Endodermal cell (in vitro differentiated cells): ENCODE data around the gene PTPRN2. TPM values are rescaled to one million over a fixed set of nuclear protein-coding genes. Genes with fewer than 3 reads are reported as not detected.

ENCODE experiments used
- DNase-seq: peaks from one replicate; pipeline ENCODE4 v3.0.0-alpha.2; 2017
- H3K27ac ChIP-seq: 2 replicates; pipeline ENCODE4 v1.5.1; 2013; ENCODE audit warnings: mild to moderate bottlenecking, low read depth, low read length, moderate library complexity
- H3K27me3 ChIP-seq: 2 replicates; pipeline ENCODE4 v1.6.1; 2013; ENCODE audit warnings: mild to moderate bottlenecking, low read length, moderate library complexity; ENCODE audit not compliant: insufficient read depth, control insufficient read depth, poor library complexity, severe bottlenecking
- H3K36me3 ChIP-seq: 2 replicates; pipeline ENCODE4 v1.7.0; 2013; ENCODE audit warnings: mild to moderate bottlenecking, low read length, moderate library complexity; ENCODE audit not compliant: control insufficient read depth, insufficient read depth
- H3K4me1 ChIP-seq: one replicate; pipeline ENCODE4 v1.7.0; 2013; ENCODE audit warnings: low read length; ENCODE audit not compliant: control insufficient read depth, insufficient read depth
- H3K4me3 ChIP-seq: 2 replicates; pipeline ENCODE4 v1.5.1; 2013; ENCODE audit warnings: mild to moderate bottlenecking, low read length, moderate library complexity
- H3K9ac ChIP-seq: 2 replicates; pipeline ENCODE4 v1.6.1; 2013; ENCODE audit warnings: mild to moderate bottlenecking, low read length, moderate library complexity; ENCODE audit not compliant: poor library complexity, severe bottlenecking; ENCODE audit errors: extremely low read depth
- H3K9me3 ChIP-seq: 2 replicates; pipeline ENCODE4 v1.6.1; 2013; ENCODE audit warnings: mild to moderate bottlenecking, low read length, moderate library complexity; ENCODE audit not compliant: control insufficient read depth
- H3K27ac Mint-ChIP-seq: 2 replicates; pipeline ENCODE4 v1.8.0; 2020; ENCODE audit warnings: mixed read lengths
- H3K27me3 Mint-ChIP-seq: 2 replicates; pipeline ENCODE4 v1.8.0; 2021; ENCODE audit warnings: mild to moderate bottlenecking, mixed read lengths; ENCODE audit not compliant: insufficient read depth
- H3K36me3 Mint-ChIP-seq: 2 replicates; pipeline ENCODE4 v1.8.0; 2020; ENCODE audit warnings: low read depth, mixed read lengths
- H3K4me1 Mint-ChIP-seq: 2 replicates; pipeline ENCODE4 v1.8.0; 2020; ENCODE audit warnings: mixed read lengths
- H3K4me3 Mint-ChIP-seq: 2 replicates; pipeline ENCODE4 v1.8.0; 2020; ENCODE audit warnings: mild to moderate bottlenecking, moderate library complexity, mixed read lengths
- H3K9me3 Mint-ChIP-seq: 2 replicates; pipeline ENCODE4 v1.8.0; 2020; ENCODE audit warnings: mild to moderate bottlenecking, mixed read lengths
- CTCF ChIP-seq: fragments of 200-600 bp; sonication (generic); conservative IDR thresholded peaks from 2 replicates; pipeline ENCODE4 v1.5.0; 2021; ENCODE audit warnings: antibody characterized with exemption, mild to moderate bottlenecking
- WGBS, 2 experiments: methylation state at CpG; one replicate each; pipeline versions ENCODE4 v1.1.5 to v1.1.7; 2013; ENCODE audit warnings: missing lambda C conversion rate in 2 of 2, mixed read lengths in 1 of 2; ENCODE audit not compliant: insufficient coverage in 1 of 2, insufficient read length in 1 of 2; 5-methylcytosine and 5-hydroxymethylcytosine counted together
- total RNA-seq, 2 donors: library from RNA; stranded (reverse); fragmentation: NEBNext Ultra II Directional in 1 of 2; extraction: Animal tissue kit (Norgen Biotek cat#: 25700) in 1 of 2; gene quantifications; 2 replicates in 1 of 2; 3 replicates in 1 of 2; pipeline ENCODE4 v1.2.1, GENCODE V29; 2021

Gene PTPRN2
- total RNA-seq, 2 donors from 2014 or later, result 0.69 to 1.2 TPM

GRCh38 chr7:158040199-158040598 is 547.4 kb downstream of the PTPRN2 start:
- no peaks in the 10 kb centered on the region for H3K4me1 Mint-ChIP-seq
- no peak overlapping the region for H3K9ac ChIP-seq
- H3K27me3 ChIP-seq, result no peaks in the 10 kb centered on the region
- no peak overlapping the region for H3K27ac Mint-ChIP-seq
- no peak overlapping the region for H3K4me3 Mint-ChIP-seq
- H3K36me3 Mint-ChIP-seq, result peaks cover 3% of the 10 kb centered on the region
- 66 to 92% methylated on average over 3 to 4 of the region's 6 CpGs for WGBS, 2 experiments
- no peaks in the 10 kb centered on the region for H3K4me1 ChIP-seq
- H3K36me3 ChIP-seq, result no peaks in the 10 kb centered on the region
- no peak for DNase-seq
- no peak for TF ChIP-seq CTCF
- no peaks in the 10 kb centered on the region for H3K27me3 Mint-ChIP-seq
- H3K9me3 Mint-ChIP-seq, result peaks cover 24% of the 10 kb centered on the region
- H3K9me3 ChIP-seq, result peaks cover 89% of the 10 kb centered on the region
- no peak overlapping the region for H3K27ac ChIP-seq
- no peak overlapping the region for H3K4me3 ChIP-seq

- Histone ChIP-seq H3K27ac (no peak overlapping the region), H3K9me3 (peaks cover 91% of the 10 kb centered on the region), H3K36me3 (no peaks in the 10 kb centered on the region), H3K4me1 (no peaks in the 10 kb centered on the region), H3K27me3 (no peaks in the 10 kb centered on the region), H3K4me3 (peak overlapping the region; percentile 33), H3K9ac (no peak overlapping the region)
- no peak for TF ChIP-seq CTCF
- H3K36me3 Mint-ChIP-seq, result peaks cover 5% of the 10 kb centered on the region
- H3K4me3 Mint-ChIP-seq, result no peak overlapping the region
- H3K4me1 Mint-ChIP-seq, result no peaks in the 10 kb centered on the region
- H3K9me3 Mint-ChIP-seq, result peaks cover 33% of the 10 kb centered on the region
- H3K27ac Mint-ChIP-seq, result no peak overlapping the region
- peak; percentile 15 for DNase-seq
- no peaks in the 10 kb centered on the region for H3K27me3 Mint-ChIP-seq
These were observed 548.4 kb downstream of the PTPRN2 start for GRCh38 chr7:158039270-158039669.

- peaks cover 54% of the 10 kb centered on the region for H3K9me3 Mint-ChIP-seq
- H3K36me3 Mint-ChIP-seq, result peaks cover 12% of the 10 kb centered on the region
These were observed 550.4 kb downstream of the PTPRN2 start for GRCh38 chr7:158037211-158037610.

More at GRCh38 chr7:158037211-158037610, 550.4 kb downstream of the PTPRN2 start:
- Histone ChIP-seq H3K27ac (no peak overlapping the region), H3K9me3 (peaks cover 90% of the 10 kb centered on the region), H3K9ac (no peak overlapping the region), H3K36me3 (no peaks in the 10 kb centered on the region), H3K4me3 (peak overlapping the region; percentile 20), H3K4me1 (no peaks in the 10 kb centered on the region), H3K27me3 (no peaks in the 10 kb centered on the region)
- H3K27me3 Mint-ChIP-seq, result peaks cover 3% of the 10 kb centered on the region
- no peak overlapping the region for H3K27ac Mint-ChIP-seq
- no peak for TF ChIP-seq CTCF
- no peak overlapping the region for H3K4me3 Mint-ChIP-seq
- WGBS, 2 experiments, result 88 to 90% methylated on average over 5 to 7 of the region's 7 CpGs
- H3K4me1 Mint-ChIP-seq, result no peaks in the 10 kb centered on the region
- no peak for DNase-seq
